Mammary epithelial cell (primary cell): ENCODE measurements around the gene PIR.

Experiments
- CTCF ChIP-seq, 2 donors: IDR thresholded peaks in 1 of 2; conservative IDR thresholded peaks in 1 of 2; 2 replicates each; pipeline ENCODE4 v1.5.1; 2011 to 2012; ENCODE audit warnings: inconsistent platforms in 2 of 2, low read length in 2 of 2, mild to moderate bottlenecking in 2 of 2, control low read depth in 1 of 2, low read depth in 1 of 2; ENCODE audit not compliant: insufficient read depth in 1 of 2; ENCODE audit errors: extremely low read depth in 1 of 2
- EZH2 ChIP-seq: IDR thresholded peaks from 2 replicates; pipeline ENCODE4 v1.6.1; 2012; ENCODE audit warnings: low read length, inconsistent platforms, borderline replicate concordance

GRCh38 chrX:15437724-15438123 lies 55.4 kb downstream of the PIR start:
- TF ChIP-seq CTCF (conservative IDR thresholded peaks at IDR 0.05 in 1 of 2, IDR thresholded peaks at IDR 0.05 in 1 of 2; ENCODE audit: extremely low read depth in 1 of 2, insufficient read depth in 1 of 2, low read depth in 1 of 2, low read length in 2 of 2), result no peak
- no peak for TF ChIP-seq EZH2
